Activated naive CD4-positive, alpha-beta T cell treated with anti-CD3 and anti-CD28 coated beads, Interleukin-2, amount 10 ng/mL, durations not matched to agents 7 days and 5 days (primary cell): ENCODE data around the gene STX8.
"Not testable (repeated sequence)": the region's sequence is repeated elsewhere in the genome, so short reads cannot be mapped to it uniquely, and the experiment has no call there.

Experiments
- CTCF ChIA-PET: fragments of 350-600 bp; sonication (Branson Sonifier 250); formaldehyde crosslinking; loops from one replicate; lab custom pipeline; 2021; ENCODE audit warnings: antibody characterized with exemption; lab: Charles Lee
- DNase-seq: peaks from one replicate; pipeline ENCODE4 v3.0.0-alpha.2; 2020
- H3K27ac Mint-ChIP-seq: one replicate; pipeline ENCODE4 v1.8.0; 2021; ENCODE audit warnings: mild to moderate bottlenecking, moderate library complexity, mixed read lengths
- H3K27me3 Mint-ChIP-seq: one replicate; pipeline ENCODE4 v1.8.0; 2021; ENCODE audit warnings: mild to moderate bottlenecking, mixed read lengths
- H3K36me3 Mint-ChIP-seq: one replicate; pipeline ENCODE4 v1.8.0; 2021; ENCODE audit warnings: mixed read lengths
- H3K4me1 Mint-ChIP-seq: one replicate; pipeline ENCODE4 v1.8.0; 2021; ENCODE audit warnings: mixed read lengths
- H3K4me3 Mint-ChIP-seq: one replicate; pipeline ENCODE4 v1.8.0; 2021; ENCODE audit warnings: mild to moderate bottlenecking, moderate library complexity, mixed read lengths
- H3K9me3 Mint-ChIP-seq: one replicate; pipeline ENCODE4 v1.8.0; 2021; ENCODE audit warnings: mixed read lengths

STX8 gene

GRCh38 chr17:9363440-9364350 lies 211.9 kb downstream of the STX8 start:
- H3K27me3 Mint-ChIP-seq = no peaks in the 10 kb centered on the region
- DNase-seq = no peak
- H3K27ac Mint-ChIP-seq = no peak overlapping the region
- no peaks in the 10 kb centered on the region for H3K9me3 Mint-ChIP-seq
- no peaks in the 10 kb centered on the region for H3K4me1 Mint-ChIP-seq
- H3K36me3 Mint-ChIP-seq = no peaks in the 10 kb centered on the region
- H3K4me3 Mint-ChIP-seq = no peak overlapping the region
- CTCF ChIA-PET = no interaction called here

GRCh38 chr17:9361188-9361955 lies 214.2 kb downstream of the STX8 start:
- no peaks in the 10 kb centered on the region for H3K36me3 Mint-ChIP-seq
- no peaks in the 10 kb centered on the region for H3K9me3 Mint-ChIP-seq
- no peaks in the 10 kb centered on the region for H3K27me3 Mint-ChIP-seq
- no peak overlapping the region for H3K27ac Mint-ChIP-seq
- DNase-seq = no peak
- H3K4me1 Mint-ChIP-seq = no peaks in the 10 kb centered on the region
- no peak overlapping the region for H3K4me3 Mint-ChIP-seq
- CTCF ChIA-PET = no interaction called here

- no peaks in the 10 kb centered on the region for H3K27me3 Mint-ChIP-seq
- DNase-seq = no peak
- no peaks in the 10 kb centered on the region for H3K9me3 Mint-ChIP-seq
- no peaks in the 10 kb centered on the region for H3K36me3 Mint-ChIP-seq
- no peaks in the 10 kb centered on the region for H3K4me1 Mint-ChIP-seq
- H3K27ac Mint-ChIP-seq = no peak overlapping the region
- CTCF ChIA-PET = no interaction called here
- no peak overlapping the region for H3K4me3 Mint-ChIP-seq
Measured at GRCh38 chr17:9360677-9361081, 214.9 kb downstream of the STX8 start.

- CTCF ChIA-PET = no interaction called here
- no peaks in the 10 kb centered on the region for H3K27me3 Mint-ChIP-seq
- H3K4me1 Mint-ChIP-seq = no peaks in the 10 kb centered on the region
- no peaks in the 10 kb centered on the region for H3K36me3 Mint-ChIP-seq
- H3K27ac Mint-ChIP-seq = no peak overlapping the region
- H3K9me3 Mint-ChIP-seq = no peaks in the 10 kb centered on the region
- no peak overlapping the region for H3K4me3 Mint-ChIP-seq
- no peak for DNase-seq
Measured at GRCh38 chr17:9356488-9356911, 219.1 kb downstream of the STX8 start.

- no peak overlapping the region for H3K27ac Mint-ChIP-seq
Measured at GRCh38 chr17:9355846-9356245, 219.8 kb downstream of the STX8 start.

GRCh38 chr17:9355231-9355630 lies 220.4 kb downstream of the STX8 start:
- H3K36me3 Mint-ChIP-seq, H3K27me3 Mint-ChIP-seq, CTCF ChIA-PET, DNase-seq, H3K4me3 Mint-ChIP-seq, H3K9me3 Mint-ChIP-seq, H3K27ac Mint-ChIP-seq, H3K4me1 Mint-ChIP-seq: not testable (repeated sequence)

More at GRCh38 chr17:9355846-9356245, 219.8 kb downstream of the STX8 start:
- no peak for DNase-seq
- Mint-ChIP-seq H3K4me3 (no peak overlapping the region), H3K36me3 (no peaks in the 10 kb centered on the region), H3K9me3 (no peaks in the 10 kb centered on the region), H3K27me3 (no peaks in the 10 kb centered on the region), H3K4me1 (no peaks in the 10 kb centered on the region)
- CTCF ChIA-PET = no interaction called here

GRCh38 chr17:9350080-9350479 lies 225.5 kb downstream of the STX8 start:
- Mint-ChIP-seq H3K36me3 (no peaks in the 10 kb centered on the region), H3K27ac (no peak overlapping the region), H3K27me3 (no peaks in the 10 kb centered on the region), H3K4me1 (no peaks in the 10 kb centered on the region), H3K4me3 (no peak overlapping the region), H3K9me3 (no peaks in the 10 kb centered on the region)
- CTCF ChIA-PET = no interaction called here
- no peak for DNase-seq

- Mint-ChIP-seq H3K36me3 (no peaks in the 10 kb centered on the region), H3K9me3 (no peaks in the 10 kb centered on the region), H3K4me1 (no peaks in the 10 kb centered on the region), H3K4me3 (no peak overlapping the region), H3K27ac (no peak overlapping the region), H3K27me3 (no peaks in the 10 kb centered on the region)
- DNase-seq = no peak
- CTCF ChIA-PET = no interaction called here
Measured at GRCh38 chr17:9346296-9346926, 229.2 kb downstream of the STX8 start.

- DNase-seq = no peak
- Mint-ChIP-seq H3K27me3 (no peaks in the 10 kb centered on the region), H3K27ac (no peak overlapping the region), H3K36me3 (no peaks in the 10 kb centered on the region), H3K9me3 (no peaks in the 10 kb centered on the region), H3K4me1 (no peaks in the 10 kb centered on the region), H3K4me3 (no peak overlapping the region)
- CTCF ChIA-PET = no interaction called here
Measured at GRCh38 chr17:9343516-9343915, 232.1 kb downstream of the STX8 start.

- H3K9me3 Mint-ChIP-seq = no peaks in the 10 kb centered on the region
- H3K4me3 Mint-ChIP-seq = no peak overlapping the region
- CTCF ChIA-PET = no interaction called here
- H3K27ac Mint-ChIP-seq = no peak overlapping the region
- no peaks in the 10 kb centered on the region for H3K36me3 Mint-ChIP-seq
- H3K27me3 Mint-ChIP-seq = no peaks in the 10 kb centered on the region
- no peaks in the 10 kb centered on the region for H3K4me1 Mint-ChIP-seq
- DNase-seq = no peak
Measured at GRCh38 chr17:9342225-9342624, 233.4 kb downstream of the STX8 start.

GRCh38 chr17:9339958-9340357 lies 235.7 kb downstream of the STX8 start:
- CTCF ChIA-PET = no interaction called here
- Mint-ChIP-seq H3K27me3 (no peaks in the 10 kb centered on the region), H3K4me1 (no peaks in the 10 kb centered on the region), H3K9me3 (peaks cover 6% of the 10 kb centered on the region), H3K27ac (no peak overlapping the region), H3K4me3 (no peak overlapping the region), H3K36me3 (peaks cover 2% of the 10 kb centered on the region)
- DNase-seq = no peak

GRCh38 chr17:9339482-9339881 lies 236.1 kb downstream of the STX8 start:
- H3K27ac Mint-ChIP-seq, H3K36me3 Mint-ChIP-seq, H3K4me1 Mint-ChIP-seq, CTCF ChIA-PET, DNase-seq, H3K4me3 Mint-ChIP-seq, H3K27me3 Mint-ChIP-seq: not testable (repeated sequence)
- peaks cover 11% of the 10 kb centered on the region for H3K9me3 Mint-ChIP-seq

GRCh38 chr17:9336817-9337216 lies 238.8 kb downstream of the STX8 start:
- CTCF ChIA-PET = no interaction called here
- no peaks in the 10 kb centered on the region for H3K27me3 Mint-ChIP-seq
- no peak overlapping the region for H3K4me3 Mint-ChIP-seq
- no peak for DNase-seq
- H3K4me1 Mint-ChIP-seq = no peaks in the 10 kb centered on the region
- H3K9me3 Mint-ChIP-seq = peaks cover 18% of the 10 kb centered on the region
- H3K27ac Mint-ChIP-seq = no peak overlapping the region
- H3K36me3 Mint-ChIP-seq = peaks cover 4% of the 10 kb centered on the region

- Mint-ChIP-seq H3K9me3 (peaks cover 18% of the 10 kb centered on the region), H3K27ac (no peak overlapping the region), H3K27me3 (no peaks in the 10 kb centered on the region), H3K4me3 (no peak overlapping the region), H3K36me3 (peaks cover 4% of the 10 kb centered on the region), H3K4me1 (no peaks in the 10 kb centered on the region)
- DNase-seq = no peak
- CTCF ChIA-PET = no interaction called here
Measured at GRCh38 chr17:9334536-9335446, 240.8 kb downstream of the STX8 start.
